NCI-H2107 treated with DMSO at 0.1 percent for 48 hours (cell line): ENCODE data around the gene CDK5RAP2.
"Not testable (repeated sequence)": the region's sequence is repeated elsewhere in the genome, so short reads cannot be mapped to it uniquely, and the experiment has no call there.

Experiments used
- DNase-seq: peaks from one replicate; lab custom pipeline; 2025; ENCODE audit not compliant: unreplicated experiment; lab: John Stamatoyannopoulos, UW

Gene CDK5RAP2

DNA sequence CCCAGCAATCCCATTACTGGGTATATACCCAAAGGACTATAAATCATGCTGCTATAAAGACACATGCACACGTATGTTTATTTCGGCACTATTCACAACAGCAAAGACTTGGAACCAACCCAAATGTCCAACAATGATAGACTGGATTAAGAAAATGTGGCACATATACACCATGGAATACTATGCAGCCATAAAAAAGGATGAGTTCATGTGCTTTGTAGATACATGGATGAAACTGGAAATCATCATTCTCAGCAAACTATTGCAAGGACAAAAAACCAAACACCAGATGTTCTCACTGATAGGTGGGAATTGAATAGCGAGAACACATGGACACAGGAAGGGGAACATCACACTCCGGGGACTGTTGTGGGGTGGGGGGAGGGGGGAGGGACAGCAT lies 64.0 kb downstream of the CDK5RAP2 start:
- not testable (repeated sequence) for DNase-seq

DNA sequence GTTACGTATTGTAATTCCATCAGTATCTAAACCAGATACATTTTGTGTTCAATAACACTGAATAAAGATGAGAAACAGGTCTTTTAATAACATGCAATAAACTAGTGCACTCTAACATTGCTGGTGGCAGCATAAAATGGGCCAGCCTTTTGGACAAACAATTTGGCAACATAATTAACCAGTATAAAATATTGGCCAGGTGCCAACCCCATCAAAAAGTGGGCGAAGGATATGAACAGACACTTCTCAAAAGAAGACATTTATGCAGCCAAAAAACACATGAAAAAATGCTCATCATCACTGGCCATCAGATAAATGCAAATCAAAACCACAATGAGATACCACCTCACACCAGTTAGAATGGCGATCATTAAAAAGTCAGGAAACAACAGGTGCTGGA lies 64.5 kb downstream of the CDK5RAP2 start:
- DNase-seq: not testable (repeated sequence)

DNA sequence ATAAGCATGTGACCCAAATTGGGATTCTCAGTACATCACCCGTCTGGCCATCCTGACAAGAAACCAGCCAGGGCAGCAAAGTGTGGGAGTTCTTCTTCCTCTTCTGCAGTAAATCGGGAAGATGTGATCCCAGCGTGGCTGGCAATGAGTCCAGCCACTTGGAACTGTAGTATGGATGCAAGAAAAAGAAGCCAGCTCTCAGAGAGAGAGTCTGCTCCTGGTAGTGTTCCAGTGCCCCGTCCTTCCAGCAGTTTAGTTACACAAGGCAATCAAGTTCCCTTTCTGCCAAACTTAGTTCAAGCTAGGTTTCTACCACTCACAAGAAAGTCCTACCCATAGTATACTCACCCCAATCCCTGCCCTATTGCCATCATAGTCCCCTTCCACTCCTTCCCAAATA lies 65.6 kb downstream of the CDK5RAP2 start:
- DNase-seq: no peak

DNA sequence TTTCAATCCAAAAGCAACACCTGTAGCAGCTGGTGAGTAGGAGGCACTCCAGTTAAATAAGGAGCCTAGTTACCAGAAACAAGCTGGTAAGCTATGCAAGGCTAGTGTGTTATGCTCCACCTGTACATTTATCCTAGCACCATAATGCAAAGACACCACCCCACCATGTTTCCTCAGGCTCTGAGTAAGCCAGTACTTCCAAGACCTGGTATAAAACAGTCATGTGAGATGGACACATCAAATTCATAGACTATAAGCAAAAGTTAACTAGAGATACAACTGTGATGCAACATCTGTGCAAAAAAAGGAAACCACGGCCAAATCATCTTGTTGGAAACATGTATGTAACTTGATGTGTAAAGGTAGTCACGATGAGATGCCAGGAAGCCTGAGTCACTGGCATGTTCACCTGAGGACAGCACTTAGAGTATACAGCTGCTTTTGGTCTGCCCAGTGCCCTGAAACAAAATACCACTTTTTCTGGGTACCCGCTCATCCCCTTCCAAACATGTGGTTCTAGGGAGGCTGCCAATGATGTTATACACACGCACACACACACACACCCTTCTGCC lies 66.1 kb downstream of the CDK5RAP2 start:
- DNase-seq: no peak

DNA sequence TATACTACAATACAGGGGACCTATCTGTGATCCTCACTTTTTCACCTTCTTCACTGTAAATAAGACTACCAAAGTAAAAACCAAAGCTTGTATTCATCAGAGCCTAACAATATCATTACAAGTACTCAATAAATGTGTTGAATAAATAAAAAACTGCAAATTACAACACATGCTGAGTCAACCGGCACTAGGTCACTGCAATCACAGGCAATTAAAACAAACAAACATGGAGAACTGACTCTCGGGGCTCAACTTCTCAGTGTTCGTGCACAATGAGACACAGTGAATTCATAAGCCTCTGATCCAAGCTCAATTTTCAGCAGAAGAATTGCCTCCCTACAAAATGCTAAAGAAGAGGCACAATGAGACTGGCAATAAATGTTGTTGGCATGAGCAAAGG lies 69.2 kb downstream of the CDK5RAP2 start:
- DNase-seq: no peak

DNA sequence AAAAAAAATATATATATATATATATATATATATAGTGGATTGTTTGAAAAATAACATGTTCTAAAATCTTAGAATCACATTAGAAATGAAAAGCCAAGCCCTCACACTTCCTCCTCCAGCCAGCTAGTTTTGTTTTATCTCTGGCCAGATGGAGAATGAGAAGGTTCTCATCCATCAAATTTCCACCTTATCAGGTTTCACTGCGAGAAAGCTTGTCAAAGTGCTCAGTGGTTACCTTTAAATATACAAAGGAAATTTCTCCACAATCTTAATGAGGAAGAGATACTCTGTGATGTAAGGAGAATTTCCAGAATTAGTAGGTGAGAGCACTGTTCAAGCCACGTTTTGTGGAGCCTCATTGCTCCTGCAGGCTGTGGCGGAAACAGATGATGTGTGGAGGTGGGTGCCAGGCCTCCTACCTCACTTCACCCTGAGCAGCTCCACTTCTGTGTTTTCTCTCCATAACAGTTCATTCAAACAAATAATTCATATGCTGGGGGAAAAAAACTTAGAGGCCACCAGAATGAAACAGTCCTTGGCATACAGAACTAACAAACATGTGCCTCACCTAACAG lies 71.9 kb downstream of the CDK5RAP2 start:
- peak; percentile 37 for DNase-seq

DNA sequence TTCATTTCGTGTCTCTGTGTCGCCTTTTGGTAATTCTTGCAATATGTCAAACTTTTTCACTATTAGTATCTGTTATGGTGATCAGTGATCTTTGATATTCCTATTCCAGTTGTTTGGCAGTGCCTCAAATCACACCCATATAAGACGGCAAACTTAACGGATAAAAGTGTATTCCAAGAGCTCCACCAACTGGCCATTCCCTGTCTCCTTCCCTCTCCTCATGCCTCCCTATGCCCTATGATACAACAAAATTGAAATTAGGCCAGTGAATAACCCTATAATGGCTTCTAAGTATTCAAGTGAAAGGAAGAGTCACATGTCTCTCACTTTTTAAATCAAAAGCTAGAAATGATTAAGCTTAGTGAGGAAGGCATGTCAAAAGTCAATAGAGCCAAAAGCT lies 74.8 kb downstream of the CDK5RAP2 start:
- DNase-seq: no peak

DNA sequence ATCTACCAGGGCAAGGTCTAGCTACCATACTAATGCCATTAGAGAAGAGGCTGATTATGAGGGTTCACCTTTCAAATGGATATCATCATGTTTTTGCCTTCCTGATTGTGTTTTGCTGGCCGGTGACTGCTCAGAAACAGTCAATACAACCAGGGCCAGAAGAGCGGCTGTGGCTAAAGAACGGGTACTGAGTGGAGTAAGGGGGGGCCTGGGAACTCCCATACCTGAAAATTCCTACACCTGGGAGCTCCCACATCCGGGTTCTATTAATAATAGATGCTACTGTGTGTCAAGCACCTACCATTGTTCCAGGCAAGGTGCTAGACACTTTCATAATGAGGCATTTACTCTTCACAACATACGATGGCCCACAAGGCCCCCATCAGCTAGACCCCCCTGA lies 79.2 kb downstream of the CDK5RAP2 start:
- DNase-seq: no peak

DNA sequence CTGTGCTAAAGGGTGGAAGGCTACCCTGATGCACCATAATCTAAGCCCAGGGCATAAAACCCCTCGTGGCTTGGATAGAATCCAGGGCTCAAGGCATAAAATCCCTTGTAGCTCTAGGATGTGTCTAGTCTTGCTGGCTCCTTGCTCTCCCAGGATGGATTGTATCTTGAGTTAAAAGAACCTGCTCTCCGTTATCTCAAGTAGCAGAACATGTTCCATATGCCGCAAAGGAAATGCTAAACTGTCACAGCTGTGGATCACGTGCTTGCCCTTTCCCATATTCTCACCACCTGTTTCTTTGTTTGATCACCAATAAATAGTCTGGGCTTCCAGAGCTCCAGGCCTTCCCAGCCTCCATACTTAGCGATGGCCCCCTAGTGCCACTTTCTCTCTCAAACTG lies 82.1 kb downstream of the CDK5RAP2 start:
- DNase-seq: not testable (repeated sequence)

DNA sequence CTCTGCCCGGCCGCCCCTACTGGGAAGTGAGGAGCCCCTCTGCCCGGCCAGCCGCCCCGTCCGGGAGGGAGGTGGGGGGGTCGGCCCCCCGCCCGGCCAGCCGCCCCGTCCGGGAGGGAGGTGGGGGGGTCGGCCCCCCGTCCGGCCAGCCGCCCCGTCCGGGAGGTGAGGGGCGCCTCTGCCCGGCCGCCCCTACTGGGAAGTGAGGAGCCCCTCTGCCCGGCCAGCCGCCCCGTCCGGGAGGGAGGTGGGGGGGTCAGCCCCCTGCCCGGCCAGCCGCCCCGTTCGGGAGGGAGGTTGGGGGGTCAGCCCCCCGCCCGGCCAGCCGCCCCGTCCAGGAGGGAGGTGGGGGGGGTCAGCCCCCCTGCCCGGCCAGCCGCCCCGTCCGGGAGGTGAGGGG lies 83.5 kb downstream of the CDK5RAP2 start:
- not testable (repeated sequence) for DNase-seq

DNA sequence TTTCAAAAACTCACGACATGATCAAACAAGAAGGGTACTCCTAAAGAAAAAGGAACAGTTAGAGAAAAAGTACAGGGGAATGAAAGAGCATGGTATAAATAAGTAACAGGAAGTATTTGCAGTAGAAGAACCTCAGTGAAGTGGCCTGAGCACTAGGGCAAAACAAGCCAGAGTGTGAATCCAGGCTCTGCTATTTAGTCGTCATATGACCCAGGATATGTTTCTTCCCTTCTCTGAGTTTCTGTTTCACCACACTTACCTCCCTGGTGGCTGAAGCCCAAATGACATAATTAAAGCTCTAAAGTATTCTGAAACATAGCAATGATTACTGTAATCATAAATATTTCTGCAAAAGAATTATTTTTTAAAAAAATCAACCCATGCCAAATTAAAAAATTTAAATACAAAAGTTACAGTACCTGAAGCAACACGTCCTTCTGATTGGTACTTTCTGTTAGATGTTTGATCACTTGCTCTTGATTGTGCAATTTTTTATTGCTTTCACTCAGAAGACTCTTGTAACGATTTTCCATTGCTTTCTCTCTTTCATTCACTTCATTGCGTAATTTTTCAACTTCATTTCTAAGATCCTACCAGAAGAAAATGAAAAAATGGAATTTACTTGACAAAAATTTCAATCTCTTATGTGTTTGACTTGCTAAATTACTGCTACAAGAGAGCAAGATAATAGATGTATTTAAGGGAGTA lies 88.9 kb downstream of the CDK5RAP2 start:
- DNase-seq: no peak

DNA sequence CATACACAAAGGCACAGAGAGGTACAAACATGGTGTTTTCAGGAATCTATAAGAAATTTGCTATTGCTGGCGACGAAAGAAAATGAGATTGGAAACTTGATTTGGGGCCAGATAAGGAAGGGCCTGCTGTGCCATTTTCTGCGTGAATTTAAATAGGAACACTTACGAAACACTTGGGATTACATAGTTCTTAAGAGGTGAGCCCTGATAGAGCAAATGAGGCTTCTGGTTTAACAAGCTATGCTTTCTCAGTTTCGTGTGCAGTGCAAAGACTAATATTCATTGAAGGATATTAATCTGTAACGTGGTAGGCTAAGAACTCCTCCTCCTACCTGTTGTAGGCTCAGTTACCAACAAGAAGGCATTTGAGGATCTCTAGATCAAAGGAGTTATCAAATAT lies 93.1 kb downstream of the CDK5RAP2 start:
- DNase-seq: no peak

DNA sequence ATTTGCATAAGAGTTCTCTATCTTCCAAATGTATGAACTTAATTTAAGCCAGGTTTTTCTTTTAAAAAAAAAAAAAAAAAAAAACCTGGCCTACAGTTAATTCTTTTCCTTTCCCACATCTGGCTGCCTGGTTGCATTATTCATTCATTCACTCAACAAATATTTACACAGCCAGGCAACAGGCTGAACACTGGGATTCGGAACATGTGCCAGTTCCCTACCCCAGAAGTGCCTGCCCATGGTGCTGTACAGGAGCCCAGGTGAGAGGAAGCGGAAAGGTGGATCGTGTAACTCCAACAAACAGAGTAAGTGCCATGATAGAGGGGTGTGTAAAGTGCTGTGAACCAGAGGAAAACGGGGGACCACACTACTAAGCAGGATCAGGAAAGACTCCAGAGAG lies 93.6 kb downstream of the CDK5RAP2 start:
- no peak for DNase-seq

DNA sequence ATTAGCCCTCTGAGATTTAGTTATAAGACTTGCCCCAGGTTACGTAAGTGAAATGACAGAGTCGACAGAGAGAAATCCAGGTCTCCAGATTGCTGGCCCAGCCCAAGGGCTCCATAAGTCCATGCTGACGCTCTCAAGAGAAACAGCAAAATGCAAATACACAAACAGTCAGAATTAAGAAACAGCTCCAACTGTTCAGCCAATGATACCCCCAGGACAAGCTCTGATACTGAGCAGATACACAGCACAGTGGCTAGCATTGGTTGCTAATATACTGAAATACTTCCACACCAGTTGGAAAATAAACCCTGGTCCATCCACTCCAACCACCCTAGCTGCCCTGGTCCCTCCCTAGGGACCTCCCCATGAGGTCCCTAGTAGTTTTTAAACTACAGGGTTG lies 94.2 kb downstream of the CDK5RAP2 start:
- no peak for DNase-seq

DNA sequence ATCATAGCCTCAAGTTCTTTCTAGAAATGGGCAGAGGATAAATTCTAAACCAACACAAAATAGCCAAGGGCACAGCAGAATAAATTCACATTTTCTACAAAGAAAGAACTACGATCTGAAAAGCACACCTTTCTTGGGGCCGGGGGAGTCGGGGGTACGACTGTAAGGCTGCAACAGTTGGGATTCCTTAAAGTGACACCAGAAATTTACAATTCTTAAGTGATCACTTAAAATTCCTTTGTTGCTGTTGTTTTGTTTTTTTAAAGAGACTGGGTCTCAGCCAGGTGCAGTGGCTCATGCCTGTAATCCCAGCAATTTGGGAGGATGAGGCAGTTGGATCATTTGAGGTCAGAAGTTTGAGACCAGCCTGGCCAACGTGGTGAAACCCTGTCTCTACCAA lies 95.8 kb downstream of the CDK5RAP2 start:
- DNase-seq: no peak

DNA sequence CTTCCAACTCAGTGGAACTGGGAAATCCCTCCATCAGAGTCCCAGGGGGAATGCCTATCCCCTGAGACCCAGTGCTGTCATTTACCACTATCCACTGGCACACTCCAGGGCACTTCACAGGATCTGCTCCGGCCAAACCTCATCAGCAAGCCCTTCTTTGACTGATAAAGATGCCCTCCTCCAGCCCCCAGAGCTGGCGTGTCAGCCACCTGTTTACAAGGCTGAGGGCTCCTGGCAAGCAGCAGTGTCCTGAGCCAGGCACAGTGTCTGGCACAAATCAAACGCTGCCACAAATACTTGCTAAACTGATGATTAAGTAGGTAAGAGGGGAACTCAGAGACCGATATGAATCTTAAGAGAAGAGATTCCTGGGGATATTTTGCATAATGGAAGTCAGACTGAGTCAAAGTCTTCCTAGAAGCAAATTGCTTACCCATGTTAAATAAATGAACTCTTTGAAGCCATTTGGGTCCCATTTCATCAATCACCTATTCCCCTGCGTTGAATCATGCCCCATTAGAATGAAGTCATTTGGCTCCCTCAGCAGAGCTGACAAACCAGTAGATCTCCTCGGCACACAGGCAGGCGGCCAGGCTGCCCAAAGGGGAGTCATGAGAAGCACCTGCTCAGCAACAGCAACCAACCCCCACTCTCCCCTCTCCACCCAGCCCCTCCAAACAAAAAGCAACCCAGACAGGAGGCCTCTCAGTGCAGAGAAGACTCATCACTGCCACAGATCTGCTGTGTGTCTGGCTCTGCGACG lies 97.4 kb downstream of the CDK5RAP2 start:
- DNase-seq: peak; percentile 6

DNA sequence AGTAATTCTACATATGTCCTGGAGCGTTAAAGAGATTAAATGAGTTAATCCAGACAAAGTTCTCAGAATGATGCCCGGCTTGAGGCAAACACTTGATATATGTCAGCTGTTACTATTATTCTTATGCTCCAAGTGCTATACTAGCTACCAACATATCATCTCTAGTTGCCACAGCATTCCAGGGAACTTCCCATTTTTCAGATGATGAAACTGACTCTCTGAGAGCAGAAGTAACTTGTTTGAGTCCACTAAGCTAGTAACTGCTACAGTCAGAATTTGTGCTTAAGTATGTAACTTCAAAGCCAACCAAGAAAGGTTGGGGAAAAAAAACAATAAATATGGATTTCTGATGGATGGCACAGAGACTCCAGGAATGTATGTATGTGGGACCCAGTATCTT lies 98.1 kb downstream of the CDK5RAP2 start:
- DNase-seq: no peak

DNA sequence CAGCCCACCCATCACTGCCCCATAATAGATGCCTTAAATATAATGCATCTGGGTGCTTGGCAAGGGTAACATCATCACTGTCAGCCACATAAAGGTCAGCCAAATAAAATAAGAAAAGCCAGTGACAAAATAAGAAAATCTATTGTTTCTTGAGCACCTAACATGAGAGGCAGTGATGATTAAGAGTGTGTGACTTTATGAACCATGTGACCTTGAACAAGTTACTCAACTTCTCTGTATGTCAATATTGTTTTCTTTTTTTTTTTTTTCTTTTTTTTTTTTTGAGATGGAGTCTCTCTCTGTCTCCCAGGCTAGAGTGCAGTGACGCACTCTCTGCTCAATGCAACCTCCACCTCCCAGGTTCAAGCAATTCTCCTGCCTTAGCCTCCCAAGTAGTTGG lies 98.7 kb downstream of the CDK5RAP2 start:
- no peak for DNase-seq

DNA sequence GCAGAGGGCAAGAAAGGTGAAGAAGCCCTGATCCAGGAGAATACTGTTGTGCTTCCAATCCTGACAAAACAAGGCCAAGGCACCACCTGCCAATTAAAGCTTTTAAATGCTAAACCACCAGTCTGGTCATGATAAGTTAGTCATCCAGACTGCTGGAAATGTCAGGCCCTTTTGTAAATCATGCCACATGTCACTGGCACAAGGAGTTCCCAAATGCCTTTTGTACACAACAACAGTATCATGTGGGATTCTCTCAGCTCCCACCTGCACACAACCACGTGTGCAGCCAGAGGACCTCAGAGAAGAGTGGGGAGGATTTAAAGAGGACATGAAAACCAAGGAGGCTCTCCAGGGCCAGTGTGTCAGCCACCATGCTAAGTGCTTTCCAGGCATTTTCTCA lies 99.3 kb downstream of the CDK5RAP2 start:
- DNase-seq: peak; percentile 53

DNA sequence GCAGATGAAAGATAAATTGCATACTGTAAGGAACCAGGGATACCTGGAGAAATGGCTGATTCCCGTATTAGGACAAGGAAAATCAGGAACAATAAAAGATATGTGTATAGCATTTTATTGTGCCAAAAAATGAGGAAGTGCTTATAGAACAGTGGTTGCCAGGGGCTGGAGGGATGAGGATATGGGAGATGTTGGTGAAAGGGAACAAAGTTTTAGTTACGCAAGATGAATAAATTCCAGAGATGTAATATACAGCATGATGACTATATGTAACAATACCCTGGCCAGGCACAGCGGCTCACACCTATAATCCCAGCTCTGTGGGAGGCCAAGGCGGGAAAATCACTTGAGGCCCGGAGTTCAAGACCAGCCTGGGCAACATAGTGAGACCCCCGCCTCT lies 101.8 kb downstream of the CDK5RAP2 start:
- DNase-seq: no peak

DNA sequence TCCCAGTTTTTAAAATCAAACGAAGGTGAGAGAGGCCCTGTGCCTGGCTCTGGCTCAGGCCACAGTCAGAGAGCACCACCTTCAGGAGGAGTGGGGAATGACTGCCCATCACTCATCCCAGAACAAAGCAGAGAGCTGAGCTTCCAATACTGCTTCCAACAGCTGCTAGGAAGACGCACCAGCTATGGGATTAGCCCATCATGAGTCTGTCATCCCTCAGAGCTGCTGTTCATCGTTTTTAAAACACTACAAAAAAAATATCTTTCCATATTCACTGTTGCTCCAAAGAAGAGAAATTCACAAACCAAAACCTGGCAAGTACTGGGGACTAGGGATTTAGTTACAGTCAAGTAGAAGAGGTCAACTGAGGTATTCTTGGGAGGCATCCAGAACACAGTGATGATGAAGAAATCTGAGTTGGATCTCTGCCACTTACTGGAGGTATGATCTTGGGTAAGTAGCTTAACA lies 102.4 kb downstream of the CDK5RAP2 start:
- DNase-seq: peak; percentile 59

DNA sequence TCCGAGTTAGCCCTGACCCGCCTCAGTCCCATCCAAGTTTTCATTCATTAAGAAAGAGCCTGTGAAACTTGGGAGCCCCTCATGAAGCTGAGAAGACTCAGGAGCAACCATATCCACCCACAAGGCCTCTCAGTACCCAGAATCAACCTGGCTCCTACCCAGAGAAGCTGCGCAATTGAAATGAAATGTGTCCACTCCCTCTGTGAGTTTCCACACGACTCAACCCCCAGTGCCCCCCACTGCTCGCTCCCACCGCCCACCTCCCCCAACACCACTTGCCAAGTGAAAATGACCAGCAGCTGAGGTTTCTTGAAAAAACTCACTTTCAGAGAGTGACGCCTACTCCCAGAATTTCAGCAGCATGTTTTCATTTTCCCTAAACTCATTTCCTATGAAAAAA lies 104.6 kb downstream of the CDK5RAP2 start:
- no peak for DNase-seq
